Transverse colon (tissue), 4 donors: Measurements from ENCODE around the gene ATG2B. TPM values are rescaled to one million over a fixed set of nuclear protein-coding genes. Genes with fewer than 3 reads are reported as not detected.

Source experiments
- DNase-seq: peaks from one replicate; pipeline ENCODE4 v3.0.0-alpha.2; 2019
- H3K27ac ChIP-seq, 4 donors: fragments of 200-600 bp; sonication (generic); 2 replicates each; pipeline ENCODE4 v1.5.1; 2016 to 2018; ENCODE audit warnings: inconsistent platforms in 4 of 4
- H3K27me3 ChIP-seq: fragments of 200-600 bp; sonication (generic); 2 replicates; pipeline ENCODE4 v1.5.1; 2017; ENCODE audit warnings: inconsistent platforms
- H3K36me3 ChIP-seq, 4 donors: fragments of 200-600 bp; sonication (generic); 2 replicates each; pipeline ENCODE4 v1.5.1; 2017 to 2019; ENCODE audit warnings: inconsistent platforms in 4 of 4
- H3K4me1 ChIP-seq, 4 donors: fragments of 200-600 bp; sonication (generic); 2 replicates each; pipeline ENCODE4 v1.5.1; 2017 to 2020; ENCODE audit warnings: inconsistent platforms in 4 of 4
- H3K4me3 ChIP-seq, 4 donors: fragments of 200-600 bp; sonication (generic); 1 replicate in 1 of 4; 2 replicates in 3 of 4; pipeline versions ENCODE4 v1.5.1 to v1.6.1; 2017 to 2019; ENCODE audit warnings: inconsistent platforms in 4 of 4
- H3K9me3 ChIP-seq, 2 donors: fragments of 200-600 bp; sonication (generic); 2 replicates each; pipeline ENCODE4 v1.5.1; 2017 to 2019; ENCODE audit warnings: inconsistent platforms in 2 of 2
- EP300 ChIP-seq: sonication (generic); formaldehyde crosslinking; IDR thresholded peaks from one replicate; pipeline ENCODE4 v1.6.1; 2017; ENCODE audit warnings: antibody characterized with exemption, low read depth
- POLR2A ChIP-seq: fragments of 450-650 bp; IDR thresholded peaks from one replicate; pipeline ENCODE4 v1.6.1; 2016; ENCODE audit warnings: antibody characterized with exemption, mild to moderate bottlenecking, moderate library complexity
- POLR2AphosphoS5 ChIP-seq, 3 donors: sonication (generic); formaldehyde crosslinking; IDR thresholded peaks; one replicate each; pipeline ENCODE4 v1.6.1; 2016; ENCODE audit warnings: antibody characterized with exemption in 3 of 3
- WGBS, 2 donors: methylation state at CpG; one replicate each; pipeline ENCODE4 v1.1.5; 2018; ENCODE audit warnings: low coverage in 1 of 2; 5-methylcytosine and 5-hydroxymethylcytosine counted together
- in situ Hi-C, 4 donors: fragments of 200-750 bp; cut with MboI; loops; one replicate each; pipeline versions ENCODE4 v1.15.0 to v1.15.1; 2017; ENCODE audit warnings: low sequenced_read_pairs in 3 of 4, low pct_ligation_motif_present in 1 of 4, low pct_unique_long_range_greater_than_20kb in 1 of 4
- intact Hi-C: fragments of 100-400 bp; cut with DNase I; formaldehyde crosslinking; loops from one replicate; pipeline ENCODE4 v1.15.1; 2023; ENCODE audit warnings: low total_unique reads
- total RNA-seq, 4 donors: library from RNA; depleted of rRNA; stranded (reverse); fragments of >200 nt; gene quantifications; one replicate each; pipeline ENCODE4 v1.1.0, GENCODE V29; 2016
- TF ChIP-seq, protein P1 (sequence below), 5 experiments: fragments of 200-600 bp in 3 of 5; fragments of 450-650 bp in 2 of 5; sonication (generic) in 3 of 5; IDR thresholded peaks; 1 replicate in 2 of 5; 2 replicates in 3 of 5; pipeline ENCODE4 v1.5.1; 2016 to 2017; ENCODE audit warnings: antibody characterized with exemption in 5 of 5, inconsistent platforms in 3 of 5, mild to moderate bottlenecking in 2 of 5, moderate library complexity in 1 of 5

ATG2B gene
- total RNA-seq, 4 donors from 2014 or later, result 30.7 to 47.5 (median 42.7) TPM

DNA sequence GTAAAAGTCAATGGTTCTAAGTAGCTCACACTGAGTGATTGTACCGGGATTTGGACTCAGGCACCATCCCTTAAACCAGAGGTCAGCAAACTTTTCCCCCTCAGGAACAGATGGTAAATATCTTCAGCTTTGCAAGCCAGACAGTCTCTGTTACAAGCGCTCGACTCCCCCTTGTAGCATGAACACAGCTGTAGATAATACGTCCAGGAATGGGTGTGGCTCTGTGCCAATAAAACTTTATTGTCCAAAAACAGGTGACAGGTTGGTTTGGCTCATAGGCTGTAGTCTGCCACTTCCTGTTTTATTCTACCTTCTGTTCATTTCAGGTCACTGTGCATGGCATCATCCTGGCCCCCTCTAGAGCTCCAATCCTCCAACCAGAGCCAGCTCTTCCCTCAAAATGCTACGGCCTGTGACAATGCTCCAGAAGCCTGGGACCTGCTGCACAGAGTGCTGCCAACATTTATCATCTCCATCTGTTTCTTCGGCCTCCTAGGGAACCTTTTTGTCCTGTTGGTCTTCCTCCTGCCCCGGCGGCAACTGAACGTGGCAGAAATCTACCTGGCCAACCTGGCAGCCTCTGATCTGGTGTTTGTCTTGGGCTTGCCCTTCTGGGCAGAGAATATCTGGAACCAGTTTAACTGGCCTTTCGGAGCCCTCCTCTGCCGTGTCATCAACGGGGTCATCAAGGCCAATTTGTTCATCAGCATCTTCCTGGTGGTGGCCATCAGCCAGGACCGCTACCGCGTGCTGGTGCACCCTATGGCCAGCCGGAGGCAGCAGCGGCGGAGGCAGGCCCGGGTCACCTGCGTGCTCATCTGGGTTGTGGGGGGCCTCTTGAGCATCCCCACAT is 99.6 kb downstream of the ATG2B start:
- DNase-seq, result peak; percentile 44
- H3K4me3 ChIP-seq, result no peak overlapping the region
- no peaks in the 10 kb centered on the region for H3K27me3 ChIP-seq
- H3K9me3 ChIP-seq, result no peaks in the 10 kb centered on the region
- TF ChIP-seq, protein P1, sequence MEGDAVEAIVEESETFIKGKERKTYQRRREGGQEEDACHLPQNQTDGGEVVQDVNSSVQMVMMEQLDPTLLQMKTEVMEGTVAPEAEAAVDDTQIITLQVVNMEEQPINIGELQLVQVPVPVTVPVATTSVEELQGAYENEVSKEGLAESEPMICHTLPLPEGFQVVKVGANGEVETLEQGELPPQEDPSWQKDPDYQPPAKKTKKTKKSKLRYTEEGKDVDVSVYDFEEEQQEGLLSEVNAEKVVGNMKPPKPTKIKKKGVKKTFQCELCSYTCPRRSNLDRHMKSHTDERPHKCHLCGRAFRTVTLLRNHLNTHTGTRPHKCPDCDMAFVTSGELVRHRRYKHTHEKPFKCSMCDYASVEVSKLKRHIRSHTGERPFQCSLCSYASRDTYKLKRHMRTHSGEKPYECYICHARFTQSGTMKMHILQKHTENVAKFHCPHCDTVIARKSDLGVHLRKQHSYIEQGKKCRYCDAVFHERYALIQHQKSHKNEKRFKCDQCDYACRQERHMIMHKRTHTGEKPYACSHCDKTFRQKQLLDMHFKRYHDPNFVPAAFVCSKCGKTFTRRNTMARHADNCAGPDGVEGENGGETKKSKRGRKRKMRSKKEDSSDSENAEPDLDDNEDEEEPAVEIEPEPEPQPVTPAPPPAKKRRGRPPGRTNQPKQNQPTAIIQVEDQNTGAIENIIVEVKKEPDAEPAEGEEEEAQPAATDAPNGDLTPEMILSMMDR (IDR thresholded peaks at IDR 0.05), result no peak
- TF ChIP-seq POLR2AphosphoS5 (IDR thresholded peaks at IDR 0.05), result peak in 2 of 3 donors; percentile 36 to 66
- H3K27ac ChIP-seq, result peak overlapping the region; percentile 8 to 64 (median 50)
- WGBS, 2 donors, result 83 to 85% methylated on average over 4 to 20 of the region's 20 CpGs
- H3K36me3 ChIP-seq, result no peaks in the 10 kb centered on the region
- in situ Hi-C loops (no loop called here), intact Hi-C loops (loop anchor here (10.0 kb wide), 1 partner anchor 239 kb away; no protein-coding TSS in a partner anchor)
- H3K4me1 ChIP-seq, result peaks cover under 1 to 23% (median 4%) of the 10 kb centered on the region in 4 donors

GRCh38 chr14:96261772-96262655 is 101.1 kb downstream of the ATG2B start:
- H3K4me3 ChIP-seq, result no peak overlapping the region
- no peaks in the 10 kb centered on the region for H3K27me3 ChIP-seq
- WGBS, 2 donors, result 60 to 69% methylated on average over 1 to 16 of the region's 16 CpGs
- intact Hi-C loops, result loop anchor here (10.0 kb wide), 1 partner anchor 237 kb away; no protein-coding TSS in a partner anchor
- H3K36me3 ChIP-seq, result no peaks in the 10 kb centered on the region
- in situ Hi-C loops, result no loop called here
- H3K27ac ChIP-seq, result no peak overlapping the region
- TF ChIP-seq POLR2AphosphoS5 (IDR thresholded peaks at IDR 0.05), result no peak
- no peak for TF ChIP-seq EP300
- no peak for TF ChIP-seq POLR2A
- TF ChIP-seq, protein P1 (IDR thresholded peaks at IDR 0.05), result no peak
- no peaks in the 10 kb centered on the region for H3K9me3 ChIP-seq
- DNase-seq, result no peak
- H3K4me1 ChIP-seq, result peaks cover 0 to 14% (median 2%) of the 10 kb centered on the region in 4 donors

- intact Hi-C loops (loop anchor here (10.0 kb wide), 1 partner anchor 236 kb away; no protein-coding TSS in a partner anchor), in situ Hi-C loops (no loop called here)
- Histone ChIP-seq H3K4me3 (no peak overlapping the region), H3K27ac (peak overlapping the region in 1 of 4 donors; percentile 6), H3K27me3 (no peaks in the 10 kb centered on the region), H3K36me3 (no peaks in the 10 kb centered on the region), H3K9me3 (no peaks in the 10 kb centered on the region), H3K4me1 (peaks cover 0 to 18% (median 4%) of the 10 kb centered on the region in 4 donors)
- WGBS, 2 donors, result 36 to 44% methylated on average over 4 to 5 of the region's 5 CpGs
- TF ChIP-seq POLR2A (no peak), EP300 (no peak), POLR2AphosphoS5 (IDR thresholded peaks at IDR 0.05) (peak in 1 of 3 donors; percentile 15)
- DNase-seq, result no peak
Measured at GRCh38 chr14:96261053-96261452, 102.1 kb downstream of the ATG2B start.

DNA sequence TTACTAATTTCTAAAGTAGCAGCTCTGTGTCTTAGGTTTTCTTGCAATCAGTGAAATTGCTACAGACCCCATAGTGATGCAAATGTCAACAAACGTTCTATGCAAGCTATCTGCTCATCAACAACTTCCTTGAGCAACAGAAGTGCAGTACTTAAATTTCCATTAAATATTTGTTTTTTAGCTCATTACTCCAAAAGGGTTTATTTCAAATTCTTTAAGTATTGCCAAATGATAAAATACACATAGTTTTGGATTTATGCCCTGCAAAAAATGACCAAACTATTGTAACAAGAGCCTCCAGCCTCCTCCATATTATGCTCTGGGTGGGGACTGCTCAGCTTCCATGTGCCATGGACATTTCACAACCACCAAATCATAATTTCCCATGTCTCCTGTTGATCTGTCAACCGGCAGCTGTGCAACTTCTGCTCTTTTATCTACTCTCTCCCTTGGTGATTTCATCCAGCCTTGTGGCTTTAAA is 102.8 kb downstream of the ATG2B start:
- intact Hi-C loops (loop anchor here (10.0 kb wide), 1 partner anchor 236 kb away; no protein-coding TSS in a partner anchor), in situ Hi-C loops (no loop called here)
- TF ChIP-seq EP300 (no peak), POLR2AphosphoS5 (IDR thresholded peaks at IDR 0.05) (peak in 1 of 3 donors; percentile 28)
- H3K9me3 ChIP-seq, result no peaks in the 10 kb centered on the region
- H3K4me1 ChIP-seq, result peaks cover 0 to 24% (median 4%) of the 10 kb centered on the region in 4 donors
- H3K27ac ChIP-seq, result no peak overlapping the region
- H3K36me3 ChIP-seq, result no peaks in the 10 kb centered on the region
- 43 to 71% methylated on average over 2 of the region's 2 CpGs for WGBS, 2 donors
- H3K4me3 ChIP-seq, result no peak overlapping the region
- DNase-seq, result no peak
- no peaks in the 10 kb centered on the region for H3K27me3 ChIP-seq
